Measurements from ENCODE around the gene TNNC1.

The TNNC1 gene

DNA sequence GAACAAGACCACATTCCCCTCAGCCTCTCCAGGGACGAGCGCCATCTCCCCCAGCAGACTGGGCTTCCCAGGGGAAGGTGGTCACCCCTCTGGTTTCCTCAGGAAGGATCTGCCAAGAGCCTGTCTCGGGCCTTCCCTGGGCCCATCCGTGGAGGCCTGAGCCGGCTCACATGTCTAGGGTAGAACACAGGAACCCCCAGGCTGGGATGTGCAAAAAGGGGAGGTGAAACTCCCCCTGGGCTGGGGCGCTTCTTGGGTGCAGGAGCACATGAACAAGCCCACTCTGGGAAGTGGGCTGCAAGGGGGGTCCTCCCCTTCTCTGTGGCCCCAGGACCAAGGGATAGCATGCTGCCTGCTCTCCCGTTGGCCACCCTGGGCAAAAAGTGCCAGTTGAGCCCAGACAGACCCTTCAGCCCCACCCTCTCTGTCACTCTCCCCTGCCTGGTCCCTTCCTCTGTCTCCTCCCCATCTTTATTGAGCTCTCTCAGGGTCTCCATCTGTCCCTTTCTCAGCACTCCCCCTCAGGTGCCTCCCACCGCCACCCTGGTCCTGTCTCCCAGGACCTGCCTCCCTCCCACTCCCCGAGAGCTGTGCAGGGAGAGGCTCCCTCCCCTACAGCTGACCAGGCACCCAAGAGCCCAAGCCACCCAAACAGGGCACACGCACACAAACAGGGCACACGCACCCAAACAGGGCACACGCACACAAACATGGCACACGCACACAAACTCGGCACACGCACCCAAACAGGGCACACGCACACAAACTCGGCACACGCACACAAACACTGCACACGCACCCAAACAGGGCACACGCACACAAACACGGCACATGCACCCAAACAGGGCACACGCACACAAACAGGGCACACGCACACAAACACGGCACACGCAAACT, 9.8 kb downstream of the TNNC1 start:
- no peak for DNase-seq (ENCODE audit: low read depth)

- no peak for DNase-seq (ENCODE audit: low read depth)
These were observed 10.6 kb downstream of the TNNC1 start for GRCh38 chr3:52443268-52443610.

GRCh38 chr3:52442409-52443267, 11.2 kb downstream of the TNNC1 start:
- no peak for DNase-seq (ENCODE audit: low read depth)

GRCh38 chr3:52441772-52442332, 12.0 kb downstream of the TNNC1 start:
- DNase-seq (ENCODE audit: low read depth): no peak

GRCh38 chr3:52441091-52441771, 12.6 kb downstream of the TNNC1 start:
- DNase-seq (ENCODE audit: low read depth): no peak

- no peak for DNase-seq (ENCODE audit: low read depth)
These were observed 13.2 kb downstream of the TNNC1 start for GRCh38 chr3:52440671-52441070.

DNA sequence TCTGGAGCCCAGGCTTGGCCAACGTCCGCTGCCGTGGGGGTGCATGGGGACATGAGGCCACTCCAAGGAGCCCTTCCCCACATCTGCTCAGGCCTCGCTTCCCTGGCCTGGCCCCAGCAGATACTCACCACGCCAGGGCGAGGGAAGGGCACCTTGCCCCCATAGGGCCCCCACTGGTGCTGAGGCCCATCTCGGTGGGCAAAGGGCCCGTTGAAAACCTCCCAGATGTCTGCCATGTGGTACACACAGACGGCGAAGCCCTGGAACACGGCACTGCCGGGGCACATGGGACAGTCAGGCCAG, 13.6 kb downstream of the TNNC1 start:
- no peak for DNase-seq (ENCODE audit: low read depth)

DNA sequence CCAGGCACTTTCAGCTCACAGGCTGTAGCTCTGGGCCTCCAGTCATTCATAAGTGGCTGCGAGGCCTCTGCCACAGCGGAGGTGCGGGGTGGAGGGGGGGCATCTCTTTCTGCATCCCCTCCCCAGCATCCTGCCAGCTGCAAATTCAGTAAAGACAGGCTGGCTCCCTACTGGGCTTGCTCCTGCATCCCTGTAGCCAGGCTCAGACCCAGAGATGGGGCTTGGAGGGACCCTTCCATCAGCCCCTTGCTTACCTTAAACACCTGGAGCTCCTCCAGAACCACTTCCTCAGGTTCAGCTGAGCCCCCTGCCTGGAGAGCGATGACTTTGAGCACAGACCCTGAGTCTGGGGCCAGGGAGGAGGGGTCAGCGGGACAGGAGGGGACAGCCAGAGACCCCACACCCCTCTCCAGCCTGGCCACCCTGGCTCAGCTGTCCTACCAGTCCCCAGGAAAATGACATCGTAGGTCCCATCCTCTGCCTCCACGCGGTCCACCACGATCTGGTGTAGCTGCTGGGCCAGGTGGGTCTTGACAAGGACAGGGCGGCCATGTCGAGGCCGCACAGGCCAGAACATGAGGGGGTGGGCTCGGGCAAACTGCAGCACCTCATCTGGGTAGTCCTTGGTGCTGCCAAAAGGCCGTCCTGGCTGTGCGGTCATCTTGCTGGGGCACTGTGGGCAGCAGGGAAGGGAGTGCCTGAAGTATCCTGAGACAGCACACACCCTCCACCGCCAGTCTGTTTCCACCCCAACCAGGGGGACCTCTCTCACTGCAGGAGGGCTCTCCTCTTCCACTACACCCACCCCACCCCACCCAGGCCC, 14.2 kb downstream of the TNNC1 start:
- DNase-seq (ENCODE audit: low read depth): no peak

GRCh38 chr3:52438579-52439425, 15.0 kb downstream of the TNNC1 start:
- DNase-seq (ENCODE audit: low read depth): no peak

GRCh38 chr3:52438104-52438376, 15.8 kb downstream of the TNNC1 start:
- no peak for DNase-seq (ENCODE audit: low read depth)

GRCh38 chr3:52437326-52438103, 16.3 kb downstream of the TNNC1 start:
- DNase-seq (ENCODE audit: low read depth): no peak

DNA sequence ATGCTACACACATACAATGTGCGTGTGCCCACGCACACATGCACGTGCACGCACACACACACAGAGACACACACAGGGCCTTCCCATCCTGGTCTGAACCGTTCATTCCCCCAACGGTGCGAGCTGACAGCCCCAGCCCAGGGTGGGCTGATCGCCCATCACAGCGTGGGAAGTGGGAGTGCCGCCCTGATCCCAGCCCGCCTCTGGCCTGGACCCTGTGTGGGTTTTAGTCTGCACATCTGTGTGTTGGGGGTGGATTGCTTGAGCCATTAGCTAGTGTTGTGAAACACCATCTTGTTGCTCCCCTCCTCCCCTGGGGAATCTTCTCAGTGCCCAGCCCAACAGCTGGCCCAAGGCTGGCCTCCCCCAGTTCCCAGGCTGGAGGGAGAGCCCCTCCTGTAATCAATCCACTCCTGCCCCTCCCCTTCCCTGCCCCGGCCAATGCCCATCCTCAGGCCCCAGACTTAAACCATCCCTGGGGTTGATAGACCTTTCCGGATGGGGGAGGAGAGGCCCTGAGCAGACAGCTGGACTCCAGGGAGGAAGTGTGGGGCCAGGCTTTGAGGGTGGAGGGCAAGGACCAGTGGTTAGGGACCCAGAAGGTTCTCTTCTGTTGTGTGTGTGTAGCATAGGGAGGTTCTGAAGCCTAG, 17.2 kb downstream of the TNNC1 start:
- DNase-seq (ENCODE audit: low read depth): no peak

- no peak for DNase-seq (ENCODE audit: low read depth)
These were observed 18.4 kb downstream of the TNNC1 start for GRCh38 chr3:52435246-52436101.

- no peak for DNase-seq (ENCODE audit: low read depth)
These were observed 19.2 kb downstream of the TNNC1 start for GRCh38 chr3:52434491-52435115.

DNA sequence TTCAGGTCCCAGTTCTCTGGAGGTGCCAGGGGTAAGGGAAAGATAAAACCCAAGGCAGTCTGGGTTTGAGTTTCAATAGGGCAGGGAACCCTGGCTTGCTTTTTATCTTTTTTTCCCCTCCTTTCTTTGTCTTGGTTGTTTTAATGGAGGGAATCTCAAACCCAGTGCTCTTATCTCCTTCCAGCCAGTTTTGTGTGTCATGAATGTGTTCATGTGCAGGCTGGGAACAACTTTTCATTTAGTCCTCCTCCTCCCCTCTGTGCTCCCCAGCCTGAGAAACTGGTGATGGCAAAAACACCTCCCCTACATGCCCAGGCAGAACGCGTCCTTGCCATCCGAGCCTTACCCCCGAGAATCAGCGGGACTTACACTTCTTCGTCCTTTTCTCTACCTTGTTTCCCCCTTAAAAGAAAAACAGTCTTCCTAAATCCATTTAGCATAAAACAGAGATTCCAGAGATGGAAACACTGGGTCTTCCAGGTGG, 19.8 kb downstream of the TNNC1 start:
- no peak for DNase-seq (ENCODE audit: low read depth)

DNA sequence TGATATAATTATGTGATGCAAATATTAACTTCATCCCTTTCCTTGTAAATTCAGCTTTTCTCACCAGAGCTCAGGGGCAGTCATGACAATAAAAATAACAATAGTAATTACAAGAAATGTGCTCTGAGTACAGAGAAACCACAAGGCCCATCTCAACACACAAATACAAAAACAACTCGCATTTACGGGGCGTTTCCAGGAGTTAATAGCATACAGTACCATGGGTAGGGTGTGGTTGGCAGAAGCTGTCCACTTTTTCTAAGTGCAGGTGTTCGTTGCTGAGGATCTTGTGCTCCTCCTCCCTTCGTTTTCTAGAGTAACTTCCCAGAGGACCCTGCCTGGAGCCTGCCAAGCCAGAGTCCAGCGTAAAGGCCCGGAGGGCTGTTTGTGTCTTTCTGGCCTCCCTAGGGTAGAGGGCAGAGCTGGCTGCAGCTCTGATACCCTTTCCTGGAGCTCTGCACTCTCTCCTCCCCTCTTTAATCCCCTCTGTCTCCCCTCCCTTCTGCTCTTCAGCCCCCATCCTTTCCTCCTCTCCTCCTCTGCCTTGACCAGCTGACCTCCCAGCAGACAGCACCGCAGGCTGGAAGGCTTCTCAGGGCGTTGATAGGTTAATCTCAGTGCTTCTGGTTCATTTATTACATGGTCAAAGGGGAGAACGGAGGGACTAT, 20.4 kb downstream of the TNNC1 start:
- DNase-seq (ENCODE audit: low read depth): no peak

DNA sequence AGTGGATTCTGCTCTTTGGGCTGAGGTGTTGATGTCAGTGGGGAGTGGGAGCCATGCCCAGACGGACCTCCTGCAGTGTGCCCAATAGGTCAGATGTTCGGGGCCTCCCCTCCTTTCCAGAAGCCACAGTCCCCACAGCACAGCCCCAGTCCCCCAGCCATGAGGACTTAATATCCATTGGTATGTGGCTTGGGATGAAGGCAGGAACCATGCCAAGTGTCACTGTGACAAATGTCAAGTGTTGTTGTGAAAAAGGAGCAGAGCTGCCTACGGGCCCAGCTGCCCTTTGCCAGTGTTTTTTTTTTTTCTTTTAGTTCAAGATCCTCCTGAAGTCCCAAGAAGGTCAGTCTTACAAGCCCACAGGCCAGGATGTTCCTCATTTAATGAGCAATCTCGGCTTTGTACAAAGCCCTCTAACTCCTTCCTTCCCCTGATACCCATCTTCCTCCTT, 21.1 kb downstream of the TNNC1 start:
- DNase-seq (ENCODE audit: low read depth): no peak

All from stimulated activated CD4-positive, alpha-beta T cell treated with anti-CD3 and anti-CD28 coated beads, Interleukin-2, amount 100 ng/mL, for 4 hours (primary cell).